H4 (cell line): ENCODE data around the gene RNFT1. TPM values are rescaled to one million over a fixed set of nuclear protein-coding genes. Genes with fewer than 3 reads are reported as not detected.
A peak's percentile ranks its signal among the peaks of the same experiment; 100 is the strongest.
"Not testable (repeated sequence)": the region's sequence is repeated elsewhere in the genome, so short reads cannot be mapped to it uniquely, and the experiment has no call there.

Experiments used
- DNase-seq: peaks from one replicate; pipeline ENCODE4 v3.0.0-alpha.2; 2015; ENCODE audit warnings: low spot score
- total RNA-seq: library from RNA; depleted of rRNA; stranded (reverse); fragments of >200 nt; shearing (Covaris generic); gene quantifications from 2 replicates; pipeline ENCODE4 v1.2.3, GENCODE V29; 2014; rRNA removed

RNFT1 gene
- total RNA-seq, 1 experiment from 2014 or later = 21.5 TPM

DNA sequence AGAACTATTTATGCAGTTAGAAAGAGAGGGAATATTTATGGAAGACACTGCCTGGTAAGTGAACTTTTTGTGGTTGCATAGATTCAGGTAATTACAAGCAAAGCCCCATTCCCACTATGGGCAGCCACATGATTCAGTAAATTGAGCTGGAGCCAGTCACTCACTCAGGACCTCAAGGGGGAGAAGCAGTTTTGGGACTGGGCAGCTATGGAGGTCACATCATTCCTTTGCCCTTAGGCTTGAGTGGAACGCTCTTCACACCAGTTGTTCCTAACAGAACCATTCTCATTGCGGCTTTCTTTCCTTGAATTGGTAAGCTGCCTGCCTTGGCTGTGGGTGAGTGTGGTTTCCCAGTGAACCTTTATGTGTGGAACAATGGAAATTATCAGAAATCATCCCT lies 34.4 kb downstream of the RNFT1 start:
- not testable (repeated sequence) for DNase-seq

DNA sequence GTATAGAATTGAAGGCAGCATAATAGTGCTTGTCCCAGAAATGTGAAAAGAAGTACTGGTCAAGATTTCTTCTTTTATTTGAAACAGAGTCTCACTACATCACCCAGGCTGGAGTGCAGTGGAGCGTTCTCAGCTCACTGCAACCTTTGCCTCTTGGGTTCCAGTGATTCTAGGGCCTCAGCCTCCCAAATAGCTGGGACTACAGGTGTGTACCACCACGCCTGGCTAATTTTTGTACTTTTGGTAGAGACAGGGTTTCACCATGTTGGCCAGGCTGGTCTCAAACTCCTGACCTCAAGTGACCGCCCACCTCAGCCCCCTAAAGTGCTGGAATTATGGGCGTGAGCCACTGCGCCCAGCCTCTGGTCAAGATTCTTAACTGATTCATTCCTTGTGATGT lies 43.9 kb downstream of the RNFT1 start:
- DNase-seq = not testable (repeated sequence)

DNA sequence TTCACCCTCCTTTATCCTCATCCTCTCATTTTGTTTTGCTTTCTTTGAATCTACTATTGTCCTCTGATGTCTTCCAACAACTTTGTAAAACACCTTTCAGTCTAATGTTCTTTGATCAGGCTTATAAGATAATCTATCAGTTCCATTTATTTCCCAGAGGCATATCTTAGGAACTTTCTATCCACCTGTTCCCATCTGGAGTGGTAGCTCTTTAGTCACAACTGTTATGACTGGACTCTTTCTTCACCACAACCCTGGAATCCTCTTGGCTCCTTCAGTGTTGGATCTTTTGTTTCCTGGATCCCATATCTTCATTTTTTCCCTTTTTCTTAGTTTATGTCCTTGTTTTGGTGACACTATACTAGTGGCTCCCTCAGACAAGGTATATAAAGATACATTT lies 48.1 kb downstream of the RNFT1 start:
- DNase-seq = no peak

- peak; percentile 45 for DNase-seq
These were observed 50.2 kb downstream of the RNFT1 start for GRCh38 chr17:59914274-59914854.

GRCh38 chr17:59907467-59907866 lies 57.1 kb downstream of the RNFT1 start:
- DNase-seq = no peak

DNA sequence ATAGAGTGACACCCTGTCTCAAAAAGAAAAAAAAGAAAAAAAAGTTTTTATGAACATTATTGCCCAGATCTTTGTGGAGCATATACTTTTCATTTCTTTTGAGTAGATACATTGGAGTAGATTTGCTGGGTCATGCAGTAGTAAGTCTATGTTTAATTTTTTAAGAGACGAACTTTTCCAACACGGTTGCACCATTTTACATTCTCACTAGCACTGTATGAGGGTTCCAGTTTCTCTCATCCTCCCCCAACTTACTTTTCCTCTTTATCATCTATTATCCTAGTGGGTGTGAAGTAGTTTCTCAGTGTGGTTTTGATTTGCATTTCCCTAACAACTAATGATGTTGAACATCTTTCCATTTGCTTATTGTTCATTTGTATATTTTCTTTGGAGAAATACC lies 61.1 kb downstream of the RNFT1 start:
- DNase-seq = no peak

Other genes with a start within 250 kb of the RNFT1 start
- 6.7 and 11.9 TPM in 2 replicates for gene TUBD1, start 71.8 kb downstream of the RNFT1 start, total RNA-seq
- 25.1 and 27.1 TPM in 2 replicates for gene RPS6KB1, start 71.6 kb downstream of the RNFT1 start, total RNA-seq
- 30.5 and 56.5 TPM in 2 replicates for gene HEATR6, start 114.2 kb upstream of the RNFT1 start, total RNA-seq
- gene CA4, start 185.2 kb upstream of the RNFT1 start, total RNA-seq = not detected in 2 replicates